ENCODE results near the gene EIF5A2.
"Not testable (repeated sequence)": the region's sequence is repeated elsewhere in the genome, so short reads cannot be mapped to it uniquely, and the experiment has no call there.

Gene EIF5A2

DNA sequence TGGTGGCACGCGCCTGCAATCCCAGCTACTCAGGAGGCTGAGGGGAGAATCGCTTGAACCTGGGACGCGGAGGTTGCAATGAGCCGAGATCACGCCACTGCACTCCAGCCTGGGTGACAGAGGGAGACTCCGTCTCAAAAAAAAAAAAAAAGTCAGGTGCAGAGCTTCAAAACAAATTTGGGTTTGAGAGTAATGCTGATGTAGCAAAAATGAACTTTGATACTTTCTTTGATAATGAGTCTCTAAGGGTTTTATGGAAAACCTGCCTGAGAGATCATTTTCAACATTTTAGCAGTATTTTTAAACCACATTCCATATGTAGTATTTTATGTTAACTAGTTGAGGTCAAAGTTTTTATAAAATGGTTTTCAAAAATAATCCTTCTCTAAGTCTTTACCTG, 14.5 kb downstream of the EIF5A2 start:
- ATAC-seq, result no peak
- no peak for TF ChIP-seq SNAI2 (CRISPR knock-in tag; IDR thresholded peaks at IDR 0.05)
- no peak for TF ChIP-seq PPARA (CRISPR knock-in tag; IDR thresholded peaks at IDR 0.05; ENCODE audit: borderline replicate concordance)
- no peak for TF ChIP-seq RARB (CRISPR knock-in tag; IDR thresholded peaks at IDR 0.05)
- TF ChIP-seq, protein P1, sequence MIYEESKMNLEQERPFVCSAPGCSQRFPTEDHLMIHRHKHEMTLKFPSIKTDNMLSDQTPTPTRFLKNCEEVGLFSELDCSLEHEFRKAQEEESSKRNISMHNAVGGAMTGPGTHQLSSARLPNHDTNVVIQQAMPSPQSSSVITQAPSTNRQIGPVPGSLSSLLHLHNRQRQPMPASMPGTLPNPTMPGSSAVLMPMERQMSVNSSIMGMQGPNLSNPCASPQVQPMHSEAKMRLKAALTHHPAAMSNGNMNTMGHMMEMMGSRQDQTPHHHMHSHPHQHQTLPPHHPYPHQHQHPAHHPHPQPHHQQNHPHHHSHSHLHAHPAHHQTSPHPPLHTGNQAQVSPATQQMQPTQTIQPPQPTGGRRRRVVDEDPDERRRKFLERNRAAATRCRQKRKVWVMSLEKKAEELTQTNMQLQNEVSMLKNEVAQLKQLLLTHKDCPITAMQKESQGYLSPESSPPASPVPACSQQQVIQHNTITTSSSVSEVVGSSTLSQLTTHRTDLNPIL (CRISPR knock-in tag; IDR thresholded peaks at IDR 0.05; ENCODE audit: low read depth), result no peak
- no peak for TF ChIP-seq CSDC2 (CRISPR knock-in tag; IDR thresholded peaks at IDR 0.05)
- TF ChIP-seq GLIS3 (CRISPR knock-in tag; IDR thresholded peaks at IDR 0.05), result no peak
- TF ChIP-seq ESRRG (CRISPR knock-in tag; IDR thresholded peaks at IDR 0.05), result no peak
- TF ChIP-seq ZFP30 (CRISPR knock-in tag; IDR thresholded peaks at IDR 0.05), result no peak
- no peak for TF ChIP-seq ZNF70 (CRISPR knock-in tag; IDR thresholded peaks at IDR 0.05)
- no peak for TF ChIP-seq ZNF8 (CRISPR knock-in tag; IDR thresholded peaks at IDR 0.05)
- TF ChIP-seq, protein P2, sequence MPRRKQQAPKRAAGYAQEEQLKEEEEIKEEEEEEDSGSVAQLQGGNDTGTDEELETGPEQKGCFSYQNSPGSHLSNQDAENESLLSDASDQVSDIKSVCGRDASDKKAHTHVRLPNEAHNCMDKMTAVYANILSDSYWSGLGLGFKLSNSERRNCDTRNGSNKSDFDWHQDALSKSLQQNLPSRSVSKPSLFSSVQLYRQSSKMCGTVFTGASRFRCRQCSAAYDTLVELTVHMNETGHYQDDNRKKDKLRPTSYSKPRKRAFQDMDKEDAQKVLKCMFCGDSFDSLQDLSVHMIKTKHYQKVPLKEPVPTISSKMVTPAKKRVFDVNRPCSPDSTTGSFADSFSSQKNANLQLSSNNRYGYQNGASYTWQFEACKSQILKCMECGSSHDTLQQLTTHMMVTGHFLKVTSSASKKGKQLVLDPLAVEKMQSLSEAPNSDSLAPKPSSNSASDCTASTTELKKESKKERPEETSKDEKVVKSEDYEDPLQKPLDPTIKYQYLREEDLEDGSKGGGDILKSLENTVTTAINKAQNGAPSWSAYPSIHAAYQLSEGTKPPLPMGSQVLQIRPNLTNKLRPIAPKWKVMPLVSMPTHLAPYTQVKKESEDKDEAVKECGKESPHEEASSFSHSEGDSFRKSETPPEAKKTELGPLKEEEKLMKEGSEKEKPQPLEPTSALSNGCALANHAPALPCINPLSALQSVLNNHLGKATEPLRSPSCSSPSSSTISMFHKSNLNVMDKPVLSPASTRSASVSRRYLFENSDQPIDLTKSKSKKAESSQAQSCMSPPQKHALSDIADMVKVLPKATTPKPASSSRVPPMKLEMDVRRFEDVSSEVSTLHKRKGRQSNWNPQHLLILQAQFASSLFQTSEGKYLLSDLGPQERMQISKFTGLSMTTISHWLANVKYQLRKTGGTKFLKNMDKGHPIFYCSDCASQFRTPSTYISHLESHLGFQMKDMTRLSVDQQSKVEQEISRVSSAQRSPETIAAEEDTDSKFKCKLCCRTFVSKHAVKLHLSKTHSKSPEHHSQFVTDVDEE (CRISPR knock-in tag; IDR thresholded peaks at IDR 0.05), result no peak
- TF ChIP-seq ISL1 (CRISPR knock-in tag; IDR thresholded peaks at IDR 0.05), result no peak
- no peak for TF ChIP-seq TOX (CRISPR knock-in tag; IDR thresholded peaks at IDR 0.05; ENCODE audit: borderline replicate concordance)
- no peak for TF ChIP-seq OSR1 (CRISPR knock-in tag; IDR thresholded peaks at IDR 0.05)

DNA sequence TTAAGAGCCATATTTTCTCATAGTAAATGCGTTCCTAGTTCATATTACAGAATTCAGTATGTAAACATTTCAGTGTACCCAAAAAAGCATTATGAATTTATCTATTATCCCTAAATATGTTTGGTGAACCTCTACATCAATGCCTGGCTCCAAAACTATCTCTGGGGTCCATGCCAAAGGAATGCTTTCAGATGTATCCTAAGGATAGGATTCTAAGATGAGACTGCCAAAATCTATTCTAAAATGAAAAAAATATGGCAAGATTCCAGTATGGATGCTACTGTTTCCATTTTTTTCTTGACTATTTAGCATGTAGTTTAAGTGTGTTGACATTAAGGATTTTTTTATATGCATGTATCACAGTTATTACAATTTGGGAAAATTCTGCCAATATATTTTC, 18.8 kb downstream of the EIF5A2 start:
- ATAC-seq, result no peak
- TF ChIP-seq ZNF70 (CRISPR knock-in tag; IDR thresholded peaks at IDR 0.05), result no peak
- TF ChIP-seq ISL1 (CRISPR knock-in tag; IDR thresholded peaks at IDR 0.05), result peak; percentile 74

DNA sequence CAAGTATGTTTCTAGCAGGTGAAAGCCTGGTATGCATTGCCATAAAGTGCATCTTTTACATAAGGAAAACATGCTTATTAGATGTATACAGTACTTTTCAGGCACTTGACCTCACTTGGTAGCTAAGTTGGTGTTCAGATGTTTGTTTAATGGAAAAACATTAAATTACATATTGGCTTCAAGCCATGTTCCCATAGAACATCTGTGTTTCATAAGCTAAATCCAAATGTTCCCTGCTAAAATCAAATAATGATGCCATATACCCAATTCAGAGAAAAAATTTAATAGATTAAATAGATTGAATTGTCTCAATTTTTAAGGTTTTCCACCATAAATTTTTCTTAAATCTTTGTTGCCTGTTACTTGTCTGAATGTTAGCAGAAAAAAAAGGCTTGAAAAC, 19.3 kb downstream of the EIF5A2 start:
- TF ChIP-seq TCF4 (CRISPR knock-in tag; IDR thresholded peaks at IDR 0.05; ENCODE audit: borderline replicate concordance) (peak; percentile 87), GLIS3 (CRISPR knock-in tag; IDR thresholded peaks at IDR 0.05) (no peak)
- no peak for ATAC-seq

DNA sequence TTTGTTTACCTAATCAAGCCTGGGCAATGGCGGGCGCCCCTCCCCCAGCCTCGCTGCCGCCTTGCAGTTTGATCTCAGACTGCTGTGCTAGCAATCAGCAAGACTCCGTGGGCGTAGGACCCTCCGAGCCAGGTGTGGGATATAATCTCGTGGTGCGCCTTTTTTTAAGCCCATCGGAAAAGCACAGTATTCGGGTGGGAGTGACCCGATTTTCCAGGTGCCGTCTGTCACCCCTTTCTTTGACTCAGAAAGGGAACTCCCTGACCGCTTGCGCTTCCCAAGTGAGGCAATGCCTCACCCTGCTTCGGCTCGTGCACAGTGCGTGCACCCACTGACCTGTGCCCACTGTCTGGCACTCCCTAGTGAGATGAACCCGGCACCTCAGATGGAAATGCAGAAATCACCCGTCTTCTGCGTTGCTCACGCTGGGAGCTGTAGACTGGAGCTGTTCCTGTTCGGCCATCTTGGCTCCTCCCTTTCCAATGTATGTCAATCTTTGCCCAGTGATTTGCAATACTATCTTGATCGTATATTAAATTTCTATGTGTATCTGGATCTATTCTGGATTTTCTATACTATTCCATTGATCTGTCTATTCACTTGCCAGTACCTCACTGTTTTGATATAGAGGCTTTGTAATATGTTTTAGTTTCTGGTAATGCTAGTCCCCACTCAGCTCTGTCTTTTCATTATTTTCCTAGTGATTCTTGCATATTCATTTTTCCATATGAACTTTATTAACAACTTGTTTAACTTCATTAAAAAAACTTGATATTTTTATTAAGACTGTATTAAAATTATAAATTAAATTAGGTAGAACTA, 24.1 kb downstream of the EIF5A2 start:
- not testable (repeated sequence) for ATAC-seq

DNA sequence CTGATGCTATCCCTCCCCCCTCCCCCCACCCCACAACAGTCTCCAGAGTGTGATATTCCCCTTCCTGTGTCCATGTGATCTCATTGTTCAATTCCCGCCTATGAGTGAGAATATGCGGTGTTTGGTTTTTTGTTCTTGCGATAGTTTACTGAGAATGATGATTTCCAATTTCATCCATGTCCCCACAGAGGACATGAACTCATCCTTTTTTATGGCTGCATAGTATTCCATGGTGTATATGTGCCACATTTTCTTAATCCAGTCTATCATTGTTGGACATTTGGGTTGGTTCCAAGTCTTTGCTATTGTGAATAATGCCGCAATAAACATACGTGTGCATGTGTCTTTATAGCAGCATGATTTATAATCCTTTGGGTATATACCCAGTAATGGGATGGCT, 29.7 kb downstream of the EIF5A2 start:
- ATAC-seq, result not testable (repeated sequence)

DNA sequence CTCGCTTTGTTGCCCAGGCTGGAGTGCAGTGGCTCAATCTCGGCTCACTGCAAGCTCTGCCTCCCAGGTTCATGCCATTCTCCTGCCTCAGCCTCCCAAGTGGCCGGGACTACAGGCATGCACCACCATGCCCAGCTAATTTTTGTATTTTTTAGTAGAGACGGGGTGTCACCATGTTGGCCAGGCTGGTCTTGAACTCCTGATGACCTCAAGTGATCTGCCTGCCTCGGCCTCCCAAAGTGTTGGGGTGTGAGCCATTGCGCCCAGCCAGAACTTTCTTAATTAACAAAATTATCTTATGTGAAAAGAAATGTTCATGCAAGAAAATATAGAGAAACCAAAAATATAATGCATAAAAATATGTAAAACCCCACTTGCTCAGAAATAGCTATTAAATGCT, 31.1 kb downstream of the EIF5A2 start:
- ATAC-seq, result not testable (repeated sequence)

DNA sequence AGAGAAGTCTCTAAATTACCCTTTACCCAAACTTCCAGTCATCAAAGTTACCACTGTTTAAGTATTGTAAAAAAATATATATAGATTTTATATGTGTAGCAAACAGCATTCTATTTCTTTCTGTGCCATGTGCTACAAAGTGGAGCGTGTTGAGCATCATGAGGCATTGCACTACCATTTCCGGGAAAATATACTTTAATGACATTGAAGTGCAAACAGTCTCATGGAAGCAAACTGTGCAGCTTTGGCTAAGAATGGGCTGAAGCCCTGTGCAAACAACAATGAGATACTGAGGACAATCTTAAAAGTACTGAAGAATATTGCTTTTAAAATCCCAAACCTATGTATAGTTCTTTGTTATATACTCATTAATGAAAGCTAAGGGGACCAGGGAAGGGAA, 31.9 kb downstream of the EIF5A2 start:
- no peak for ATAC-seq
- no peak for TF ChIP-seq TCF4 (CRISPR knock-in tag; IDR thresholded peaks at IDR 0.05; ENCODE audit: borderline replicate concordance)
- TF ChIP-seq ZNF8 (CRISPR knock-in tag; IDR thresholded peaks at IDR 0.05), result no peak
- TF ChIP-seq OSR1 (CRISPR knock-in tag; IDR thresholded peaks at IDR 0.05), result no peak
- TF ChIP-seq CSDC2 (CRISPR knock-in tag; IDR thresholded peaks at IDR 0.05), result no peak
- TF ChIP-seq ZNF565 (CRISPR knock-in tag; conservative IDR thresholded peaks at IDR 0.05; ENCODE audit: low read depth), result no peak
- TF ChIP-seq ZFP3 (CRISPR knock-in tag; IDR thresholded peaks at IDR 0.05), result no peak
- TF ChIP-seq, protein P1 (CRISPR knock-in tag; IDR thresholded peaks at IDR 0.05; ENCODE audit: low read depth), result no peak
- TF ChIP-seq BACH2 (CRISPR knock-in tag; IDR thresholded peaks at IDR 0.05; ENCODE audit: borderline replicate concordance), result no peak
- TF ChIP-seq, protein P3, sequence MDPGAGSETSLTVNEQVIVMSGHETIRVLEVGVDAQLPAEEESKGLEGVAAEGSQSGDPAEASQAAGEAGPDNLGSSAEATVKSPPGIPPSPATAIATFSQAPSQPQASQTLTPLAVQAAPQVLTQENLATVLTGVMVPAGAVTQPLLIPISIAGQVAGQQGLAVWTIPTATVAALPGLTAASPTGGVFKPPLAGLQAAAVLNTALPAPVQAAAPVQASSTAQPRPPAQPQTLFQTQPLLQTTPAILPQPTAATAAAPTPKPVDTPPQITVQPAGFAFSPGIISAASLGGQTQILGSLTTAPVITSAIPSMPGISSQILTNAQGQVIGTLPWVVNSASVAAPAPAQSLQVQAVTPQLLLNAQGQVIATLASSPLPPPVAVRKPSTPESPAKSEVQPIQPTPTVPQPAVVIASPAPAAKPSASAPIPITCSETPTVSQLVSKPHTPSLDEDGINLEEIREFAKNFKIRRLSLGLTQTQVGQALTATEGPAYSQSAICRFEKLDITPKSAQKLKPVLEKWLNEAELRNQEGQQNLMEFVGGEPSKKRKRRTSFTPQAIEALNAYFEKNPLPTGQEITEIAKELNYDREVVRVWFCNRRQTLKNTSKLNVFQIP (CRISPR knock-in tag; IDR thresholded peaks at IDR 0.05; ENCODE audit: borderline replicate concordance, low read depth), result no peak
- TF ChIP-seq PPARA (CRISPR knock-in tag; IDR thresholded peaks at IDR 0.05; ENCODE audit: borderline replicate concordance), result no peak
- no peak for TF ChIP-seq RARB (CRISPR knock-in tag; IDR thresholded peaks at IDR 0.05)
- TF ChIP-seq, protein P4, sequence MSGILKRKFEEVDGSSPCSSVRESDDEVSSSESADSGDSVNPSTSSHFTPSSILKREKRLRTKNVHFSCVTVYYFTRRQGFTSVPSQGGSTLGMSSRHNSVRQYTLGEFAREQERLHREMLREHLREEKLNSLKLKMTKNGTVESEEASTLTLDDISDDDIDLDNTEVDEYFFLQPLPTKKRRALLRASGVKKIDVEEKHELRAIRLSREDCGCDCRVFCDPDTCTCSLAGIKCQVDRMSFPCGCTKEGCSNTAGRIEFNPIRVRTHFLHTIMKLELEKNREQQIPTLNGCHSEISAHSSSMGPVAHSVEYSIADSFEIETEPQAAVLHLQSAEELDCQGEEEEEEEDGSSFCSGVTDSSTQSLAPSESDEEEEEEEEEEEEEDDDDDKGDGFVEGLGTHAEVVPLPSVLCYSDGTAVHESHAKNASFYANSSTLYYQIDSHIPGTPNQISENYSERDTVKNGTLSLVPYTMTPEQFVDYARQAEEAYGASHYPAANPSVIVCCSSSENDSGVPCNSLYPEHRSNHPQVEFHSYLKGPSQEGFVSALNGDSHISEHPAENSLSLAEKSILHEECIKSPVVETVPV (CRISPR knock-in tag; IDR thresholded peaks at IDR 0.05), result no peak
- TF ChIP-seq ESRRG (CRISPR knock-in tag; IDR thresholded peaks at IDR 0.05), result no peak
- TF ChIP-seq ZFP30 (CRISPR knock-in tag; IDR thresholded peaks at IDR 0.05), result no peak
